OCI-LY7 (cell line): ENCODE results near the gene UNKL. TPM values are rescaled to one million over a fixed set of nuclear protein-coding genes. Genes with fewer than 3 reads are reported as not detected.

ENCODE experiments used
- BruUV-seq: library from RNA; stranded (reverse); fragments of 400-500 nt; replicated peaks from 2 replicates; lab custom pipeline; 2021; lab: Mats Ljungman, UMichigan
- CTCF ChIA-PET: fragments of 300-600 bp; sonication (Branson Sonifier 250); formaldehyde crosslinking; loops from one replicate; lab custom pipeline; 2022; ENCODE audit warnings: antibody characterized with exemption; ENCODE audit not compliant: unreplicated experiment; lab: Charles Lee
- POLR2A ChIA-PET: fragments of 300-600 bp; sonication (Branson Sonifier 250); formaldehyde crosslinking; loops from one replicate; lab custom pipeline; 2022; ENCODE audit warnings: antibody characterized with exemption; lab: Charles Lee
- DNase-seq: peaks from one replicate; pipeline ENCODE4 v3.0.0-alpha.2; 2015; ENCODE audit warnings: low spot score
- H2AFZ ChIP-seq: fragments of 200-600 bp; sonication (generic), shearing (Covaris generic); 2 replicates; pipeline ENCODE4 v1.6.1; 2014; ENCODE audit warnings: mild to moderate bottlenecking, antibody characterized with exemption, low read length, moderate library complexity
- H3K27ac ChIP-seq: fragments of 200-600 bp; sonication (generic); 2 replicates; pipeline ENCODE4 v1.5.1; 2014; ENCODE audit warnings: mixed run types, low read depth, mild to moderate bottlenecking, moderate library complexity, low read length, inconsistent platforms; ENCODE audit not compliant: poor library complexity, severe bottlenecking
- H3K36me3 ChIP-seq: fragments of 200-600 bp; sonication (generic); 2 replicates; pipeline ENCODE4 v1.6.1; 2014; ENCODE audit warnings: mild to moderate bottlenecking, antibody characterized with exemption, low read length, moderate library complexity, mixed read lengths; ENCODE audit not compliant: insufficient read depth
- H3K4me1 ChIP-seq: fragments of 200-600 bp; sonication (generic); 2 replicates; pipeline ENCODE4 v1.5.1; 2014; ENCODE audit warnings: mild to moderate bottlenecking, low read length; ENCODE audit not compliant: insufficient read depth, poor library complexity, severe bottlenecking
- H3K4me2 ChIP-seq: fragments of 200-600 bp; sonication (generic); 2 replicates; pipeline ENCODE4 v1.6.1; 2014; ENCODE audit warnings: mild to moderate bottlenecking, low read length
- H3K4me3 ChIP-seq: fragments of 200-600 bp; sonication (generic); 2 replicates; pipeline ENCODE4 v1.5.1; 2014; ENCODE audit warnings: mild to moderate bottlenecking, low read depth, low read length; ENCODE audit not compliant: poor library complexity, severe bottlenecking
- H3K79me2 ChIP-seq: fragments of 200-600 bp; sonication (generic); 2 replicates; pipeline ENCODE4 v1.6.1; 2016; ENCODE audit warnings: low read depth, mild to moderate bottlenecking, low read length, moderate library complexity, mixed read lengths; ENCODE audit not compliant: insufficient read depth
- H3K9me2 ChIP-seq: fragments of 200-600 bp; sonication (generic); 2 replicates; pipeline ENCODE4 v1.6.1; 2016; ENCODE audit warnings: mild to moderate bottlenecking, low read length, mixed read lengths; ENCODE audit not compliant: insufficient read depth
- H3K9me3 ChIP-seq: fragments of 200-600 bp; sonication (generic); 2 replicates; pipeline ENCODE4 v1.6.1; 2014; ENCODE audit warnings: mild to moderate bottlenecking, mixed run types, low read length, mixed read lengths
- H4K20me1 ChIP-seq: fragments of 200-600 bp; sonication (generic); 2 replicates; pipeline ENCODE4 v1.6.1; 2014; ENCODE audit warnings: mild to moderate bottlenecking, antibody characterized with exemption, low read length, moderate library complexity, mixed read lengths; ENCODE audit not compliant: insufficient read depth
- EZH2phosphoT487 ChIP-seq: fragments of 200-600 bp; sonication (generic); IDR thresholded peaks from 2 replicates; pipeline ENCODE4 v1.6.1; 2018; ENCODE audit warnings: low read depth, borderline replicate concordance, mild to moderate bottlenecking, mixed run types, antibody characterized with exemption, low read length, moderate library complexity, mixed read lengths
- intact Hi-C: fragments of 100-400 bp; cut with micrococcal nuclease; formaldehyde crosslinking; loops from one replicate; pipeline ENCODE4 v1.10.0; 2022; ENCODE audit not compliant: unreplicated experiment
- total RNA-seq, 2 experiments: library from RNA; depleted of rRNA in 1 of 2; stranded (reverse); fragments of >200 nt in 1 of 2; shearing (Covaris generic) in 1 of 2; gene quantifications; 2 replicates each; pipeline ENCODE4 v1.2.3, GENCODE V29; 2014 to 2022
- TF ChIP-seq, protein P1 (sequence below): fragments of 200-600 bp; sonication (generic); conservative IDR thresholded peaks from 2 replicates; pipeline ENCODE4 v1.5.1; 2014; ENCODE audit warnings: mild to moderate bottlenecking, antibody characterized with exemption, low read length, moderate library complexity, mixed read lengths

Gene UNKL
- total RNA-seq, 2 experiments from 2014 or later: 31.0 to 33.7 TPM

GRCh38 chr16:1351215-1351581, 63.3 kb downstream of the UNKL start:
- Histone ChIP-seq H3K36me3 (peaks cover 15% of the 10 kb centered on the region; the same call in 1 of the 2 replicates), H2AFZ (peak overlapping the region; percentile 26), H3K9me3 (no peaks in the 10 kb centered on the region), H3K4me1 (peaks cover 16% of the 10 kb centered on the region), H3K4me3 (peak overlapping the region; percentile 83), H4K20me1 (no peaks in the 10 kb centered on the region), H3K79me2 (peaks cover 15% of the 10 kb centered on the region), H3K27ac (no peak overlapping the region), H3K4me2 (peak overlapping the region; percentile 96), H3K9me2 (no peaks in the 10 kb centered on the region)
- ChIA-PET CTCF (no interaction called here), POLR2A (no interaction called here)
- TF ChIP-seq, protein P1, sequence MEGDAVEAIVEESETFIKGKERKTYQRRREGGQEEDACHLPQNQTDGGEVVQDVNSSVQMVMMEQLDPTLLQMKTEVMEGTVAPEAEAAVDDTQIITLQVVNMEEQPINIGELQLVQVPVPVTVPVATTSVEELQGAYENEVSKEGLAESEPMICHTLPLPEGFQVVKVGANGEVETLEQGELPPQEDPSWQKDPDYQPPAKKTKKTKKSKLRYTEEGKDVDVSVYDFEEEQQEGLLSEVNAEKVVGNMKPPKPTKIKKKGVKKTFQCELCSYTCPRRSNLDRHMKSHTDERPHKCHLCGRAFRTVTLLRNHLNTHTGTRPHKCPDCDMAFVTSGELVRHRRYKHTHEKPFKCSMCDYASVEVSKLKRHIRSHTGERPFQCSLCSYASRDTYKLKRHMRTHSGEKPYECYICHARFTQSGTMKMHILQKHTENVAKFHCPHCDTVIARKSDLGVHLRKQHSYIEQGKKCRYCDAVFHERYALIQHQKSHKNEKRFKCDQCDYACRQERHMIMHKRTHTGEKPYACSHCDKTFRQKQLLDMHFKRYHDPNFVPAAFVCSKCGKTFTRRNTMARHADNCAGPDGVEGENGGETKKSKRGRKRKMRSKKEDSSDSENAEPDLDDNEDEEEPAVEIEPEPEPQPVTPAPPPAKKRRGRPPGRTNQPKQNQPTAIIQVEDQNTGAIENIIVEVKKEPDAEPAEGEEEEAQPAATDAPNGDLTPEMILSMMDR: no peak
- TF ChIP-seq EZH2phosphoT487: no peak
- DNase-seq: no peak
- TSS peak; percentile 84 for BruUV-seq
- intact Hi-C loops: no loop called here

- peaks cover 16% of the 10 kb centered on the region for H3K4me1 ChIP-seq
These were observed 63.8 kb downstream of the UNKL start for GRCh38 chr16:1350691-1351090.

GRCh38 chr16:1349951-1350350, 64.6 kb downstream of the UNKL start:
- CTCF ChIA-PET: no interaction called here
- Histone ChIP-seq H3K36me3 (peaks cover 15% of the 10 kb centered on the region; the same call in 1 of the 2 replicates), H3K27ac (no peak overlapping the region), H3K4me1 (peaks cover 16% of the 10 kb centered on the region), H3K4me2 (no peak overlapping the region; the same call in 1 of the 2 replicates), H3K79me2 (peaks cover 15% of the 10 kb centered on the region), H2AFZ (no peak overlapping the region), H3K9me2 (no peaks in the 10 kb centered on the region), H3K4me3 (no peak overlapping the region), H3K9me3 (no peaks in the 10 kb centered on the region), H4K20me1 (no peaks in the 10 kb centered on the region)
- no TSS peak for BruUV-seq
- intact Hi-C loops: no loop called here
- POLR2A ChIA-PET: no interaction called here
- TF ChIP-seq EZH2phosphoT487: no peak
- TF ChIP-seq, protein P1: no peak
- DNase-seq: no peak

More at GRCh38 chr16:1350691-1351090, 63.8 kb downstream of the UNKL start:
- peaks cover 15% of the 10 kb centered on the region; the same call in 1 of the 2 replicates for H3K36me3 ChIP-seq
- peaks cover 15% of the 10 kb centered on the region for H3K79me2 ChIP-seq
- no peak overlapping the region for H2AFZ ChIP-seq
- H3K9me3 ChIP-seq: no peaks in the 10 kb centered on the region
- intact Hi-C loops: no loop called here
- CTCF ChIA-PET: no interaction called here
- peak overlapping the region; percentile 83 for H3K4me3 ChIP-seq
- H3K9me2 ChIP-seq: no peaks in the 10 kb centered on the region
- no TSS peak for BruUV-seq
- POLR2A ChIA-PET: no interaction called here
- no peak overlapping the region for H3K27ac ChIP-seq
- no peaks in the 10 kb centered on the region for H4K20me1 ChIP-seq
- TF ChIP-seq, protein P1: no peak
- no peak for TF ChIP-seq EZH2phosphoT487
- H3K4me2 ChIP-seq: peak overlapping the region; percentile 96
- no peak for DNase-seq
